Astrocyte of the cerebellum (primary cell): ENCODE results near the gene SP140.

Source experiments
- DNase-seq: peaks from one replicate; pipeline ENCODE4 v3.0.0-alpha.2; 2011; ENCODE audit warnings: low read depth
- H3K4me3 ChIP-seq: 2 replicates; pipeline ENCODE4 v1.5.1; 2011; ENCODE audit warnings: mild to moderate bottlenecking, low read depth, low read length, moderate library complexity
- in situ Hi-C: cut with HindIII; loops from 2 replicates; pipeline ENCODE4 v1.10.0; 2017; ENCODE audit warnings: low sequenced_read_pairs
- TF ChIP-seq, protein P1 (sequence below): IDR thresholded peaks from 2 replicates; pipeline ENCODE4 v1.5.1; 2012; ENCODE audit warnings: low read length, low read depth, moderate library complexity, mild to moderate bottlenecking; ENCODE audit errors: missing control alignments

Gene SP140

DNA sequence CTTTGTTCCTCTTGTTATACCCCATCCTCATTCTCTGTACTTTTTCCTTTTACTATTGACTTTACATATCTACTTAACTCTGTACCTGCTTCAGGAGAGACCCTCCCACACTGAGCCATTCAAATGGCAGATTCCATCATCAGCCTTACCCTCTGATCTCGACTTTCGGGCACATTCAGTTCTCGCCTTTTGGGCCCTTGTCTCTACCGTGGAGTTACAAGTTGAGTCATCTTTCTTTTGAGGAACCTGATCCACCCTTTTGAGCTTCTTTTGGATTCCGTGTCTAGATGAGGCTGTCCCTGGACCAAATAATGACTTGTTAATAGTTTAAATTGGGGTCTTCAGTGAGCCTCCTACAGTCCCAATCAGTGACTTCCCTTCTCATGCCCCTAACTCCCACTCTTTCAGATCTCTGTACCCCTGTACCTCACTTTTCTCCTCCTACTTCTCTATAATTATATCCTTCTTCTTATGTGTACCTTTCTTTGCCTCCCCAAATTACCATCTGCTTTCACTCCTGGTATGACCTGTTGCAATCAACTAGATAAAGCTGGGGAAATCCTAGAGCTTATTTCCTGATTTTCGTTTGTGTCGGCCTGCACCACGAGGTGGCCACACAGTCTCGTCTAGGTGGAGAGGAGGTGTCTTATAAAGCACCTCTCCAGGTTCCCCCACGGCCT is 23.0 kb upstream of the SP140 start:
- in situ Hi-C loops: no loop called here
- no peak for DNase-seq
- H3K4me3 ChIP-seq: no peak overlapping the region
- TF ChIP-seq, protein P1, sequence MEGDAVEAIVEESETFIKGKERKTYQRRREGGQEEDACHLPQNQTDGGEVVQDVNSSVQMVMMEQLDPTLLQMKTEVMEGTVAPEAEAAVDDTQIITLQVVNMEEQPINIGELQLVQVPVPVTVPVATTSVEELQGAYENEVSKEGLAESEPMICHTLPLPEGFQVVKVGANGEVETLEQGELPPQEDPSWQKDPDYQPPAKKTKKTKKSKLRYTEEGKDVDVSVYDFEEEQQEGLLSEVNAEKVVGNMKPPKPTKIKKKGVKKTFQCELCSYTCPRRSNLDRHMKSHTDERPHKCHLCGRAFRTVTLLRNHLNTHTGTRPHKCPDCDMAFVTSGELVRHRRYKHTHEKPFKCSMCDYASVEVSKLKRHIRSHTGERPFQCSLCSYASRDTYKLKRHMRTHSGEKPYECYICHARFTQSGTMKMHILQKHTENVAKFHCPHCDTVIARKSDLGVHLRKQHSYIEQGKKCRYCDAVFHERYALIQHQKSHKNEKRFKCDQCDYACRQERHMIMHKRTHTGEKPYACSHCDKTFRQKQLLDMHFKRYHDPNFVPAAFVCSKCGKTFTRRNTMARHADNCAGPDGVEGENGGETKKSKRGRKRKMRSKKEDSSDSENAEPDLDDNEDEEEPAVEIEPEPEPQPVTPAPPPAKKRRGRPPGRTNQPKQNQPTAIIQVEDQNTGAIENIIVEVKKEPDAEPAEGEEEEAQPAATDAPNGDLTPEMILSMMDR: no peak

DNA sequence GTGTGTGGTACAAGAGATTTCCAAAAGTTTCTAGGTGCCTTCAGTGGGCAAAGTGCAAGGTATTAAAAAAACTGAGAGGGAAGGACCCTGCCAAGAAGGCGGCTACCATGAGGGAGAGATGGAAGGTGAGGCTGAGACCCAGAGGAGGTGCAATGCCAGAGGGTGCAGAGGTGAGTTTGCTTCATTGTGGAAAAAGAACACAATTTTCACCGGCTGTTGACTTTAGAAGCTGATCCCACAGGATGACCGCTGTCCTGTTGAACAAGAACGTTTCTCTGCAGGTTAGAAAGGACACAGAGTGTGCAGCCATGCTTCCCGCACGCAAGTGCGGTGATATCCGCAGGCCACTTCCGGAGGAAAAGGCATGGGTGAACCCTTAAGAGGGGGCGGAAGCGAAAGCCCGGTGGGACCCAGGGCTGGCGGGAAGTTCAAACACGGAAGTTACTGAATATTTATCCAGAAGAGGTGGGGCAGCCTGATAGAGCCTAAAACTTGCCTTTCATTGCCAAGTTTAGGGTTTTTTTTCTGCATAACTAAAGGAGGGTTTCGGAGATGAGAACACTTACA is 22.3 kb upstream of the SP140 start:
- no peak for DNase-seq
- no peak overlapping the region for H3K4me3 ChIP-seq
- TF ChIP-seq, protein P1: no peak
- in situ Hi-C loops: no loop called here

DNA sequence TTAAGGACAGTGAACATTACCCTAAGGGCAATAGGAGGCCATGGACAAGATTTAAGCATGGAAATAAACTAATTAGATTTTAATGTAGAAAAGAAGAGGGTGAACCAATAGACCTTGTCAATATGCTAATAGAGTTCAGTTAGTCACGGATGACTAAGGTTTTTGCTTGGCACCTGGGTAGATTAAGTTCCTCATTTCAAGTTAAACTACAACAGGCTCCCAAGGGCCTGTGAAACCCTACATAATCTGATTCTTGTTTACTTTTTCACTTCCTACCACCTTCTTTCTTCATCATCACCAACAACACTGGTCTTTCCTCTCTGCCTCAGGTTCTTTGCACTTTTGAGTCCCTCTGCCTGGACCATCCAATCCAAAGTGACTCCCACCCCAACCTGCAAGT is 20.5 kb upstream of the SP140 start:
- in situ Hi-C loops: no loop called here
- DNase-seq: no peak
- TF ChIP-seq, protein P1: no peak
- H3K4me3 ChIP-seq: no peak overlapping the region

DNA sequence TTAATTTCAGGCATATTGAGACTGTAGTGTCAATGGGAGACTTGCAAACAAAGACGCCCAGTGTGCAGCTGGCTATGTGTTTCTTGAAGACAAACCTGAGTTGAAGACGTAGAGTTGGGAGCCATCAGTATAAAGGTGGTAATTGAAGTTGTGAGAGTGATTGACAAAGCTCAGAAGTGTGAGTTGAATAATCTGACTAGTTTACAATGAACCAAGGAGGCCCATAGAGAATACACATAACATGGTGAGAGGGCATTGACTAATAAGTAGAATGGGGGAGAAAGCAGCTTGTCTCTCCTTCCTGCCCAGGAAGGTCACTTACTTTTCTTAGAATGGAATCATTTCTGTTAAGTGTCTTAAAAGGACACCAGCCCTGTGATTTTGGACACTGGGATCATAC is 19.8 kb upstream of the SP140 start:
- TF ChIP-seq, protein P1: no peak
- H3K4me3 ChIP-seq: no peak overlapping the region
- in situ Hi-C loops: no loop called here
- no peak for DNase-seq

DNA sequence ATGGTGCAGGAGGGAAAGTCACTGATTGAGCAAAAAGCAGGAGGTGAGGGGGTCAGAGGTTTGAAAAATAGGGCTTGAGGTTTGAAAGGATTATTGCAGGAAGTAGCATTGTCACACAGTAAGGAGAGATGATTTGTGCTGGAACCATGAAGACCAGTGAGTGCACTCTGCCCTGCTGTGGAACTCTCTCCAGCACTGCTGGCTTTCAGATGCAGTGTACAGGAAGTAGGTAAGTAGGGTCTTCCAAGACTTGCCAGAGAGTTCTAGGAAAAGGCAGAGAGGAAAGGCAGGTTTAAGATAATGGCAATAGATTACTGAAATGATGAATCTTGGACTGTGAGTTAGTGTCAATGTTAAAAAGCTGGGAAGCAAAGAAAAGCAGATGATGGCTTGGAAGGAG is 17.0 kb upstream of the SP140 start:
- in situ Hi-C loops: no loop called here
- DNase-seq: no peak
- TF ChIP-seq, protein P1: no peak

DNA sequence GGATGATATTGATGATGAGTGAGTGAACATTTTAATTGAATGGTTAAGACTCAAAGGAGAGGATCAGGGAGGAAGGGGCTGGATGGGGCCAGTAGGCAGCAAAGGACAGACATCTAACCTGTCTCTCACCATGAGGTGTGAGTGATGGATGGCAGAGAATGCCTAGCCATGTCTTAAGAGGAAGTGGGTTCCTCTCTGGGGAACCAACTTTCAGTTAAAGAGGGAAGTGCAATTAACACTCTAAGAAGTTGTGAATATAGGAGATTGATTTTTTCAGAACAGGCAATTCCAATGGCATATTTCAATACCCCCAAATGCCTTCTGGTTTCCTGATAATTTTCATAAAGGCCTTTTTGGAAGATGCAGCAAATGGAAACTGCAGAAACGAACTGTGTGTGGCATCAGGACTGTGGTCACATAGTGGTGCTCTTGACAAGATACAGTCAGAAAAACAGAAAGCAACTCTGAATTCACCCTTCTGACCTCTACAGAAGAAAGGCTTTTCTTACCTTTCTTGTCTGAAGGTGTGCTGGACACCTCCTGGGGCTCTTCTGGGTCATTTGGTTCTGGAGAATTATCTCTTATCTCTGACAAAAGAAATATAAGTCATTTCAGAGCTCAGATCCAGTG is 16.0 kb upstream of the SP140 start:
- in situ Hi-C loops: no loop called here
- no peak for DNase-seq
- TF ChIP-seq, protein P1: no peak
- H3K4me3 ChIP-seq: no peak overlapping the region

More for the DNA sequence above, 17.0 kb upstream of the SP140 start:
- no peak overlapping the region for H3K4me3 ChIP-seq
